OCI-LY1 (cell line): ENCODE measurements around the gene SALL4.

ENCODE experiments used
- H2AFZ ChIP-seq: fragments of 200-600 bp; sonication (generic), shearing (Covaris generic); 2 replicates; pipeline ENCODE4 v1.6.0; 2014; ENCODE audit warnings: antibody characterized with exemption, mild to moderate bottlenecking, low read length
- H3F3A ChIP-seq: fragments of 200-600 bp; sonication (generic), shearing (Covaris generic); 2 replicates; pipeline ENCODE4 v1.6.0; 2014; ENCODE audit warnings: mild to moderate bottlenecking, antibody characterized with exemption, low read length, moderate library complexity; ENCODE audit not compliant: insufficient read depth
- H3K27ac ChIP-seq: fragments of 200-600 bp; sonication (generic); 2 replicates; pipeline ENCODE4 v1.5.1; 2014; ENCODE audit warnings: low read length, mixed run types, mild to moderate bottlenecking, low read depth; ENCODE audit not compliant: poor library complexity, severe bottlenecking
- H3K27me3 ChIP-seq: fragments of 200-600 bp; sonication (generic); 2 replicates; pipeline ENCODE4 v1.6.0; 2014; ENCODE audit warnings: antibody characterized with exemption, mild to moderate bottlenecking, low read length, moderate library complexity; ENCODE audit not compliant: insufficient read depth
- H3K36me3 ChIP-seq: fragments of 200-600 bp; sonication (generic); 2 replicates; pipeline ENCODE4 v1.6.1; 2014; ENCODE audit warnings: mild to moderate bottlenecking, antibody characterized with exemption, low read length, moderate library complexity, mixed read lengths; ENCODE audit not compliant: insufficient read depth
- H3K4me1 ChIP-seq: fragments of 200-600 bp; sonication (generic); 2 replicates; pipeline ENCODE4 v1.5.1; 2014; ENCODE audit warnings: mild to moderate bottlenecking, low read length, moderate library complexity; ENCODE audit not compliant: insufficient read depth, severe bottlenecking
- H3K4me2 ChIP-seq: fragments of 200-600 bp; sonication (generic), shearing (Covaris generic); 2 replicates; pipeline ENCODE4 v1.6.1; 2014; ENCODE audit warnings: low read length
- H3K4me3 ChIP-seq: fragments of 200-600 bp; sonication (generic); 2 replicates; pipeline ENCODE4 v1.5.1; 2014; ENCODE audit warnings: low read length, low read depth, mild to moderate bottlenecking, mixed read lengths; ENCODE audit not compliant: poor library complexity, severe bottlenecking
- H3K79me2 ChIP-seq: fragments of 200-600 bp; shearing (Covaris generic); 2 replicates; pipeline ENCODE4 v1.6.1; 2016; ENCODE audit warnings: mixed run types, low read length, mixed read lengths; ENCODE audit not compliant: insufficient read depth
- H3K9ac ChIP-seq: fragments of 200-600 bp; sonication (generic), shearing (Covaris generic); 2 replicates; pipeline ENCODE4 v1.6.1; 2014; ENCODE audit warnings: mild to moderate bottlenecking, low read length, mixed read lengths
- H3K9me2 ChIP-seq: fragments of 200-600 bp; sonication (generic), shearing (Covaris generic); 2 replicates; pipeline ENCODE4 v1.6.1; 2014; ENCODE audit warnings: low read depth, mild to moderate bottlenecking, low read length, mixed read lengths
- H3K9me3 ChIP-seq: fragments of 200-600 bp; shearing (Covaris generic); 2 replicates; pipeline ENCODE4 v1.6.1; 2014; ENCODE audit warnings: low read length, mixed read lengths
- H4K20me1 ChIP-seq: fragments of 200-600 bp; sonication (generic), shearing (Covaris generic); 2 replicates; pipeline ENCODE4 v1.6.0; 2016; ENCODE audit warnings: mild to moderate bottlenecking, low read length; ENCODE audit not compliant: insufficient read depth
- EZH2 ChIP-seq: fragments of 200-600 bp; sonication (generic), shearing (Covaris generic); IDR thresholded peaks from 2 replicates; pipeline ENCODE4 v1.8.0; 2017; ENCODE audit warnings: borderline replicate concordance, mixed run types, mild to moderate bottlenecking, antibody characterized with exemption, low read length, moderate library complexity, mixed read lengths
- TF ChIP-seq, protein P1 (sequence below): fragments of 200-600 bp; sonication (generic), shearing (Covaris generic); IDR thresholded peaks from 2 replicates; pipeline ENCODE4 v1.5.1; 2017; ENCODE audit warnings: mild to moderate bottlenecking, antibody characterized with exemption, low read length, moderate library complexity, mixed read lengths

SALL4 gene

DNA sequence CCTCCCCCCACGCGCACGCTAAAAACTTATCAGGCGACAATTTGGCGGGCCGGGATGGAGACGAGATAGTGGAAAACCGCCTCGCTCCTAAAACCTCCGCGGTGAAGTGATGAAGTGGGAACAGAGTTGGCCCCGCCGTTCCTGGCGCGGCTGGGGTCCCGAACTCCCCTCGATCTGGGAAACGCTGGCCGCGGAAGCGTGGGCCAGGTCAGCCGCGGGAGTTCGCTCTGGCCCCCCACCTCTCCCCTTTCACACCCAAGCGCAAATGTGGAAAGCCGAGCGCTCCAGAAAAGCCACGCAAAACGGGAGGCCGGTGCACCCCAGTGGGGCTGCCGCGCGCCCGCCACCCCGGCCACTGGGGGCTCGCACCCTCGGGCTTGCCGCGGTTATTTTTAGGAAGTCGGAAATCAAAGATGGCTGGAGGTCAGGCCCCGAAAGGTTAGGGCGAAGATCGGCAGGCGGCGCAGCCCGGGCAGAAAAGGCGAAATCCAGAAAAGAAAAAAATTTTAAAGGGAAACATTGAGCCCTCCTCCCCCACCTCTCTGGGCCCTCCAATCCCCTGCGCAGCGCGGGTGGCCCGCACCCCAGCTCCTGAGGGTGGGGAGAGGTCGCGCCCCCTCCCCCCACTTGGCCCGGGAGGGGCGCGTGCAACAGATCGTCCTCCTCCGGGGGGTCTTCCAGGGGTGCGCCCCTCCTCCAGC, 1.0 kb downstream of the SALL4 start:
- Histone ChIP-seq H3K9me3 (no peaks in the 10 kb centered on the region), H3K27ac (no peak overlapping the region), H2AFZ (no peak overlapping the region), H3F3A (no peaks in the 10 kb centered on the region), H3K27me3 (no peaks in the 10 kb centered on the region), H4K20me1 (no peaks in the 10 kb centered on the region), H3K9ac (no peak overlapping the region), H3K9me2 (no peaks in the 10 kb centered on the region), H3K79me2 (no peaks in the 10 kb centered on the region), H3K4me3 (no peak overlapping the region), H3K4me1 (no peaks in the 10 kb centered on the region), H3K36me3 (no peaks in the 10 kb centered on the region), H3K4me2 (no peak overlapping the region)
- TF ChIP-seq, protein P1, sequence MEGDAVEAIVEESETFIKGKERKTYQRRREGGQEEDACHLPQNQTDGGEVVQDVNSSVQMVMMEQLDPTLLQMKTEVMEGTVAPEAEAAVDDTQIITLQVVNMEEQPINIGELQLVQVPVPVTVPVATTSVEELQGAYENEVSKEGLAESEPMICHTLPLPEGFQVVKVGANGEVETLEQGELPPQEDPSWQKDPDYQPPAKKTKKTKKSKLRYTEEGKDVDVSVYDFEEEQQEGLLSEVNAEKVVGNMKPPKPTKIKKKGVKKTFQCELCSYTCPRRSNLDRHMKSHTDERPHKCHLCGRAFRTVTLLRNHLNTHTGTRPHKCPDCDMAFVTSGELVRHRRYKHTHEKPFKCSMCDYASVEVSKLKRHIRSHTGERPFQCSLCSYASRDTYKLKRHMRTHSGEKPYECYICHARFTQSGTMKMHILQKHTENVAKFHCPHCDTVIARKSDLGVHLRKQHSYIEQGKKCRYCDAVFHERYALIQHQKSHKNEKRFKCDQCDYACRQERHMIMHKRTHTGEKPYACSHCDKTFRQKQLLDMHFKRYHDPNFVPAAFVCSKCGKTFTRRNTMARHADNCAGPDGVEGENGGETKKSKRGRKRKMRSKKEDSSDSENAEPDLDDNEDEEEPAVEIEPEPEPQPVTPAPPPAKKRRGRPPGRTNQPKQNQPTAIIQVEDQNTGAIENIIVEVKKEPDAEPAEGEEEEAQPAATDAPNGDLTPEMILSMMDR: no peak
- TF ChIP-seq EZH2: no peak

DNA sequence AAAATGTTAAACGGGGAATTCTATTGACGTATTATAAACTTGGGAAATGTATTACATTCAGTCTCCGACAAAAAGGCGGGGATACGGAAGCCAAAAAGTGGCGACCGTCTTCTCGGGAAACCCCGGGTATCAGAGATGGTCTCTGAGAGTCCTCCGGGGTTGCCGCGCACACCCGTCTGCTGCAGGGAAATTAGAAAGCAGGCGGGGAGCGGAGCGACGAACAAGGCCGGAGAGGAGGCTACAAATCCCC, 1.5 kb downstream of the SALL4 start:
- TF ChIP-seq, protein P1: no peak
- no peak for TF ChIP-seq EZH2
- no peaks in the 10 kb centered on the region for H3K79me2 ChIP-seq
- H2AFZ ChIP-seq: no peak overlapping the region
- no peaks in the 10 kb centered on the region for H3F3A ChIP-seq
- no peak overlapping the region for H3K9ac ChIP-seq
- H3K36me3 ChIP-seq: no peaks in the 10 kb centered on the region
- H3K4me1 ChIP-seq: no peaks in the 10 kb centered on the region
- H3K9me2 ChIP-seq: no peaks in the 10 kb centered on the region
- no peaks in the 10 kb centered on the region for H3K27me3 ChIP-seq
- H4K20me1 ChIP-seq: no peaks in the 10 kb centered on the region
- no peak overlapping the region for H3K4me2 ChIP-seq
- H3K4me3 ChIP-seq: no peak overlapping the region
- H3K9me3 ChIP-seq: no peaks in the 10 kb centered on the region
- H3K27ac ChIP-seq: no peak overlapping the region

DNA sequence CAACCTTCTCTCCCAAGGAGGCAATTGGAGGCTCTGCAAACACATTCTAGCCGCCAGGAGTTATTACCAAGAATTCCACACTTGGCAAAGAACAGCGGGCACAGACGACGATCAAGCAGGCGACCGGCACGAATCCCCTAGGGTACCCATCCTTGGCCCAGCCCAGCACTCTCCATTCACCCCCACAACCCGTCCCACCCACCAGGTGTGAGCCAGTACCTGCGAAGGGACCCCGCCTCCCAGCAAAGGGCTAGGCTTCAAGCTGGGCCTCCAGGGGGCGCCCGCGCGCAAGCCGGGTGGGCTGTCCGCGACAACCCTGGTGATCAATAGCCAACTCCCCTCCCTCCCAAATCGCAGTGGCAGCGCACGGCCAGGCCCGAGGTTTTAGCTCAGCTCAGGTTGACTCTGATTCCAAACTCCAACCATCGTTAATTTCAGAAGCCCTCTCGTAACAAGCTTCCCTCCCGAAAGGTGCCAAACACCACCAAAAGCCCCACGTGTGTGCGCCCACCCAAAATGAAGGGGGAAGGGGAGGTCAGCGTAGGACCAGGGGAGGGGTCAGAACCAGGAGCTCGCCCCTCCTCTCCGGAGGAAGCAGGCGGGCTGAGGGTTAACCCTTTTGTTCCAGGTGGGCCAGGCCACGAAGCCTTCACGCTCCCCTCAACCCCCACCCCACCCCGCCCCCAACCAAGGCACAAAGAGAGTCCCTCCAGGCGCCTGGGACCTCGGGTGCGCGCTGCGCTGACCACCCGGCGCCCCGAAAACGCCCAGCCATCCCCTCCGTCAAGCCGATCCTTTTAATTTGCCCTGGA, 2.1 kb downstream of the SALL4 start:
- Histone ChIP-seq H3K9me3 (no peaks in the 10 kb centered on the region), H3K4me3 (no peak overlapping the region), H3F3A (no peaks in the 10 kb centered on the region), H3K36me3 (no peaks in the 10 kb centered on the region), H3K4me1 (no peaks in the 10 kb centered on the region), H3K9ac (no peak overlapping the region), H3K27ac (no peak overlapping the region), H4K20me1 (no peaks in the 10 kb centered on the region), H3K27me3 (no peaks in the 10 kb centered on the region), H3K4me2 (no peak overlapping the region), H3K79me2 (no peaks in the 10 kb centered on the region), H3K9me2 (no peaks in the 10 kb centered on the region), H2AFZ (no peak overlapping the region)
- TF ChIP-seq EZH2: no peak
- TF ChIP-seq, protein P1: peak; percentile 59
